ENCODE data around the gene LRRTM4. TPM values are rescaled to one million over a fixed set of nuclear protein-coding genes. Genes with fewer than 3 reads are reported as not detected.

LRRTM4 gene
- total RNA-seq, 1 experiment from 2014 or later: 9.4 TPM

- no peak for TF ChIP-seq ZNF281 (CRISPR knock-in tag; IDR thresholded peaks at IDR 0.05)
- TF ChIP-seq, protein P1, sequence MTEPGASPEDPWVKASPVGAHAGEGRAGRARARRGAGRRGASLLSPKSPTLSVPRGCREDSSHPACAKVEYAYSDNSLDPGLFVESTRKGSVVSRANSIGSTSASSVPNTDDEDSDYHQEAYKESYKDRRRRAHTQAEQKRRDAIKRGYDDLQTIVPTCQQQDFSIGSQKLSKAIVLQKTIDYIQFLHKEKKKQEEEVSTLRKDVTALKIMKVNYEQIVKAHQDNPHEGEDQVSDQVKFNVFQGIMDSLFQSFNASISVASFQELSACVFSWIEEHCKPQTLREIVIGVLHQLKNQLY (CRISPR knock-in tag; IDR thresholded peaks at IDR 0.05): no peak
Measured at GRCh38 chr2:76973610-76974009, 548.6 kb downstream of the LRRTM4 start (continued).

DNA sequence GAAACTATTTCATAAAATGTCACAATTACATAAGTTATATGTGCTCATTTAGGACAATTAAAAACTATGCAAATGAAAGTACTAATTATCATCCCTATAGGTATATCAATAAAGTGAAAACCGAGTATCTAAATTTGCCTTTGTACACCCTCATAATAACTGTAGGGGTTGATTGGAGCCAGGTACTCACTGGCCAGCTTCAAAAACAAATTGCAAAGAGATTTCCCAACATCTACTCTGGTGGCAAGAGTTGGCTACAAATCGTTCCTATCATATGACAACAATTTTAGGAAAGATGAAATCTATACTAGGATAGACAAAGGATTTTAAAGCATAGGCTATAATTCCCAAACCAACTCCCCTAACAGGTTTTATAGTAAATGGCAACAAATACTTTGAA is 556.4 kb downstream of the LRRTM4 start:
- H3K36me3 Mint-ChIP-seq: peaks cover 4% of the 10 kb centered on the region; the same call in 1 of the 2 replicates
- H3K27ac Mint-ChIP-seq: peak overlapping the region; percentile 5; the same call in 1 of the 2 replicates
- TF ChIP-seq, protein P2, sequence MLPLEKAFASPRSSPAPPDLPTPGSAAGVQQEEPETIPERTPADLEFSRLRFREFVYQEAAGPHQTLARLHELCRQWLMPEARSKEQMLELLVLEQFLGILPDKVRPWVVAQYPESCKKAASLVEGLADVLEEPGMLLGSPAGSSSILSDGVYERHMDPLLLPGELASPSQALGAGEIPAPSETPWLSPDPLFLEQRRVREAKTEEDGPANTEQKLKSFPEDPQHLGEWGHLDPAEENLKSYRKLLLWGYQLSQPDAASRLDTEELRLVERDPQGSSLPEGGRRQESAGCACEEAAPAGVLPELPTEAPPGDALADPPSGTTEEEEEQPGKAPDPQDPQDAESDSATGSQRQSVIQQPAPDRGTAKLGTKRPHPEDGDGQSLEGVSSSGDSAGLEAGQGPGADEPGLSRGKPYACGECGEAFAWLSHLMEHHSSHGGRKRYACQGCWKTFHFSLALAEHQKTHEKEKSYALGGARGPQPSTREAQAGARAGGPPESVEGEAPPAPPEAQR (CRISPR knock-in tag; IDR thresholded peaks at IDR 0.05): no peak
- TF ChIP-seq ARID4B (CRISPR knock-in tag; IDR thresholded peaks at IDR 0.05; ENCODE audit: borderline replicate concordance) (no peak), NR2C2 (CRISPR knock-in tag; IDR thresholded peaks at IDR 0.05) (no peak), GTF2I (CRISPR knock-in tag; conservative IDR thresholded peaks at IDR 0.05) (no peak), SP1 (CRISPR knock-in tag; conservative IDR thresholded peaks at IDR 0.05) (no peak), EMX1 (CRISPR knock-in tag; IDR thresholded peaks at IDR 0.05) (no peak), MYBL2 (CRISPR knock-in tag; IDR thresholded peaks at IDR 0.05) (no peak), PRDM15 (CRISPR knock-in tag; IDR thresholded peaks at IDR 0.05) (no peak), IRF2 (CRISPR knock-in tag; IDR thresholded peaks at IDR 0.05; ENCODE audit: borderline replicate concordance, low read depth) (no peak), ZNF671 (CRISPR knock-in tag; IDR thresholded peaks at IDR 0.05) (no peak), ZNF232 (CRISPR knock-in tag; IDR thresholded peaks at IDR 0.05) (no peak), ZNF425 (CRISPR knock-in tag; conservative IDR thresholded peaks at IDR 0.05) (no peak)
- TF ChIP-seq, protein P3, sequence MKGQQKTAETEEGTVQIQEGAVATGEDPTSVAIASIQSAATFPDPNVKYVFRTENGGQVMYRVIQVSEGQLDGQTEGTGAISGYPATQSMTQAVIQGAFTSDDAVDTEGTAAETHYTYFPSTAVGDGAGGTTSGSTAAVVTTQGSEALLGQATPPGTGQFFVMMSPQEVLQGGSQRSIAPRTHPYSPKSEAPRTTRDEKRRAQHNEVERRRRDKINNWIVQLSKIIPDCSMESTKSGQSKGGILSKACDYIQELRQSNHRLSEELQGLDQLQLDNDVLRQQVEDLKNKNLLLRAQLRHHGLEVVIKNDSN (CRISPR knock-in tag; IDR thresholded peaks at IDR 0.05): no peak
- TF ChIP-seq, protein P4, sequence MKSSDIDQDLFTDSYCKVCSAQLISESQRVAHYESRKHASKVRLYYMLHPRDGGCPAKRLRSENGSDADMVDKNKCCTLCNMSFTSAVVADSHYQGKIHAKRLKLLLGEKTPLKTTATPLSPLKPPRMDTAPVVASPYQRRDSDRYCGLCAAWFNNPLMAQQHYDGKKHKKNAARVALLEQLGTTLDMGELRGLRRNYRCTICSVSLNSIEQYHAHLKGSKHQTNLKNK (CRISPR knock-in tag; IDR thresholded peaks at IDR 0.05): no peak
- TF ChIP-seq, protein P5, sequence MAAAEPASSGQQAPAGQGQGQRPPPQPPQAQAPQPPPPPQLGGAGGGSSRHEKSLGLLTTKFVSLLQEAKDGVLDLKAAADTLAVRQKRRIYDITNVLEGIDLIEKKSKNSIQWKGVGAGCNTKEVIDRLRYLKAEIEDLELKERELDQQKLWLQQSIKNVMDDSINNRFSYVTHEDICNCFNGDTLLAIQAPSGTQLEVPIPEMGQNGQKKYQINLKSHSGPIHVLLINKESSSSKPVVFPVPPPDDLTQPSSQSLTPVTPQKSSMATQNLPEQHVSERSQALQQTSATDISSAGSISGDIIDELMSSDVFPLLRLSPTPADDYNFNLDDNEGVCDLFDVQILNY (CRISPR knock-in tag; IDR thresholded peaks at IDR 0.05): no peak

More for the DNA sequence above, 556.4 kb downstream of the LRRTM4 start:
- peaks cover 10% of the 10 kb centered on the region for H3K9me3 Mint-ChIP-seq
- no peak overlapping the region for H3K4me3 Mint-ChIP-seq
- H3K27me3 Mint-ChIP-seq (ENCODE audit: low read depth): no peaks in the 10 kb centered on the region
- ChIA-PET POLR2A (no interaction called here), CTCF (no interaction called here)
- ATAC-seq (no peak), DNase-seq (ENCODE audit: low spot score) (no peak)
- peaks cover 17% of the 10 kb centered on the region for H3K4me1 Mint-ChIP-seq

Measured in WTC11 (cell line).